ENCODE results near the gene PXDC1. TPM values are rescaled to one million over a fixed set of nuclear protein-coding genes. Genes with fewer than 3 reads are reported as not detected.

Gene PXDC1
- total RNA-seq, 1 experiment from 2014 or later, result 36.2 TPM

GRCh38 chr6:3701631-3702030 lies 49.9 kb downstream of the PXDC1 start:
- CTCF ChIA-PET, result no interaction called here
- in situ Hi-C loops (cut with HindIII; ENCODE audit: low pct_unique_long_range_greater_than_20kb, low sequenced_read_pairs) (no loop called here), intact Hi-C loops (cut with micrococcal nuclease; ENCODE audit: unreplicated experiment) (no loop called here)
- Histone ChIP-seq H3K4me3 (ENCODE audit: low read depth in 2 of 2, low read length in 2 of 2) (no peak overlapping the region), H3K36me3 (ENCODE audit: control insufficient read depth, insufficient read depth, low read length) (no peaks in the 10 kb centered on the region), H3K27ac (ENCODE audit: low read length) (no peak overlapping the region), H3K4me1 (ENCODE audit: control insufficient read depth, insufficient read depth, low read length) (no peaks in the 10 kb centered on the region), H3K27me3 (ENCODE audit: control insufficient read depth, insufficient read depth, low read length) (no peaks in the 10 kb centered on the region; the same call in 1 of the 2 replicates), H3K9me3 (ENCODE audit: control insufficient read depth, insufficient read depth, low read depth, low read length) (no peaks in the 10 kb centered on the region)
- TF ChIP-seq TCF7L2 (IDR thresholded peaks at IDR 0.05; ENCODE audit: low read depth, low read length) (no peak), CTCF (IDR thresholded peaks at IDR 0.05) (no peak), POLR2AphosphoS5 (IDR thresholded peaks at IDR 0.05; ENCODE audit: low read depth, low read length) (no peak), REST (IDR thresholded peaks at IDR 0.05; ENCODE audit: insufficient read depth in 1 of 2, low read depth in 2 of 2, low read length in 1 of 2) (no peak), SIN3A (IDR thresholded peaks at IDR 0.05; ENCODE audit: borderline replicate concordance, insufficient read depth, low read depth, low read length) (no peak)
- no peak for ATAC-seq
- POLR2A ChIA-PET, result no interaction called here
- no peak for DNase-seq (ENCODE audit: low read depth, low spot score)
- BruUV-seq (replicated peaks), result no TSS peak

DNA sequence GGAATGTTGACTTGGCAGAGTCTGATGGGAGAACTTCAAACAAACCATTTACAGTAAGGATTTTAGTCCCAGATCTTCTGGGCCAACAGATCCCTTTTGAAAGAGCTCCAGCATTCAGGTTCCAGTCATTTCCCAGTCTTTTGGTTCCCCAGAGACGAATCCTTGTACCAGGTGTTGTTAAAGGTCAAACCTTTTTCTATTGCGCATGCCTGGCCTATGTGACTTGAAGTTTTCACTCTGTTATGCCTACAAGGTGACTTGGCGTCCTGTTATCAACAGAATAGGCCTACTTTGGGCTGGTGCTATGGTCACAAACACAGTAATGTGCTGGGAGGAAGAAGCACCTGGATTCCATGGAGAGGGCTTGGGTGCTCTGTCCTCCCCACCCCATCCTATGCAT lies 52.3 kb downstream of the PXDC1 start:
- in situ Hi-C loops (cut with HindIII; ENCODE audit: low pct_unique_long_range_greater_than_20kb, low sequenced_read_pairs) (no loop called here), intact Hi-C loops (cut with micrococcal nuclease; ENCODE audit: unreplicated experiment) (no loop called here)
- no peak for DNase-seq (ENCODE audit: low read depth, low spot score)
- no peaks in the 10 kb centered on the region for H3K27me3 ChIP-seq (ENCODE audit: control insufficient read depth, insufficient read depth, low read length)
- H3K27ac ChIP-seq (ENCODE audit: low read length), result no peak overlapping the region
- no peaks in the 10 kb centered on the region for H3K4me1 ChIP-seq (ENCODE audit: control insufficient read depth, insufficient read depth, low read length)
- POLR2A ChIA-PET, result no interaction called here
- BruUV-seq (replicated peaks), result no TSS peak
- TF ChIP-seq SIN3A (IDR thresholded peaks at IDR 0.05; ENCODE audit: borderline replicate concordance, insufficient read depth, low read depth, low read length), result no peak
- no peak for TF ChIP-seq REST (IDR thresholded peaks at IDR 0.05; ENCODE audit: insufficient read depth in 1 of 2, low read depth in 2 of 2, low read length in 1 of 2)
- TF ChIP-seq POLR2AphosphoS5 (IDR thresholded peaks at IDR 0.05; ENCODE audit: low read depth, low read length), result no peak
- TF ChIP-seq TCF7L2 (IDR thresholded peaks at IDR 0.05; ENCODE audit: low read depth, low read length), result no peak
- TF ChIP-seq CTCF (IDR thresholded peaks at IDR 0.05), result no peak
- no peak for ATAC-seq
- no peaks in the 10 kb centered on the region for H3K36me3 ChIP-seq (ENCODE audit: control insufficient read depth, insufficient read depth, low read length)
- H3K4me3 ChIP-seq (ENCODE audit: low read depth in 2 of 2, low read length in 2 of 2), result no peak overlapping the region
- H3K9me3 ChIP-seq (ENCODE audit: control insufficient read depth, insufficient read depth, low read depth, low read length), result no peaks in the 10 kb centered on the region
- CTCF ChIA-PET, result no interaction called here

Data from Panc1 (cell line).